GM19043 (cell line): ENCODE results near the gene TLCD3B.
A peak's percentile ranks its signal among the peaks of the same experiment; 100 is the strongest.

Experiments
- ATAC-seq: cut with Tn5 transposase; IDR thresholded peaks from one replicate; pipeline ENCODE4 v1.9.1; 2021; ENCODE audit warnings: low read depth; ENCODE audit not compliant: unreplicated experiment

TLCD3B gene, protein sequence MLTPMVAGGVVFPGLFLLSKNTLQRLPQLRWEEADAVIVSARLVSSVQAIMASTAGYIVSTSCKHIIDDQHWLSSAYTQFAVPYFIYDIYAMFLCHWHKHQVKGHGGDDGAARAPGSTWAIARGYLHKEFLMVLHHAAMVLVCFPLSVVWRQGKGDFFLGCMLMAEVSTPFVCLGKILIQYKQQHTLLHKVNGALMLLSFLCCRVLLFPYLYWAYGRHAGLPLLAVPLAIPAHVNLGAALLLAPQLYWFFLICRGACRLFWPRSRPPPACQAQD

DNA sequence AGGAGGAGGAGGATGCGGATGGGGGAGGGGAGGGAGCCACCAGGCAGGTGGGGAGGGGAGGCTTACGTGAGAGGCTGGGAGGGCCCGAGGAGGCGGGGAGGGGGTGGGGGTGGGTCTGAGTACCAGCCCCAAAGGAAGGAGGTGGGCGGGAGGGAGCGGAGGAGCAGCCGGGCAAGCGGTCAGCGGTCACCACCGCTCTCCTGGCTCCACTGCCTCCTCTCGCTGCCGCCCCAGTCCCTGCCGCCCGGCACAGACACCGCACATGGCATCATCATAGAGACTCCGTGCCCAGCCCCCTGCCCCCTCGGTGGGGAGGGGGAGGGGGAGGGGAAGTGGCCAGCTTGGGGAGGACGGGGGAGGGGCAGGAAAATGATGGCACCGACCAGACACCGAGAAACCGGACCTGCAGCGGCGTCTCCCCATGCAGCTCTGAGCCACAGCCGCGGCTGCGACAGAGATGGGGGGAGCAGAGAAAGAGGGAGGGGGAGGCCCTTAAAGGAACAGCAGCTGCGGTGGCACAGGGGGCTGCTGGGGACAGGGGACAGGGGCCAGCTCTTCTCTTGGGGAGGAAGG is at the start of gene TLCD3B:
Gene TLCD3B, minus strand, starts transcription at position 431 of the 573 bp plus-strand sequence. CDS start 744 bp downstream, outside the sequence.
- no peak for ATAC-seq

DNA sequence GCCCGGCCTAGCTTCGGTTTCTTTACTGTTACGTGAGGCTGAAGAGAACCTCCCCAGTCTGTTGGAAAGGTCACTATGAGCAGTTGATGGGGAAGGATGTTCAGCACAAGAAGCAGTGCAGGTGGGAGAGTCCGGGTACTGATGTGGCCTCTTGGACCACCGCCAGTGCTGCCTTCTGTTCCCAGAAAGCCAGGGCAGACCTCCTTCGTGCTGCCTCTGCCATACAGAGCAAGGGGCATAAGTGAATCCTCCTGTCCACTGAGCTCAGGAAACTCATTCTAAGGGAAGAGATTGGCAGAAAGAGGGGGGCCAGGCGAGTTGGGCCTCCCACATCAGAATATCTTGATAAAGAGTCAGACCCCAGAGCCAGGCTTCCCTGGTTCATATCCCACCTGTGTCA is 48.4 kb upstream of the TLCD3B start:
- no peak for ATAC-seq

DNA sequence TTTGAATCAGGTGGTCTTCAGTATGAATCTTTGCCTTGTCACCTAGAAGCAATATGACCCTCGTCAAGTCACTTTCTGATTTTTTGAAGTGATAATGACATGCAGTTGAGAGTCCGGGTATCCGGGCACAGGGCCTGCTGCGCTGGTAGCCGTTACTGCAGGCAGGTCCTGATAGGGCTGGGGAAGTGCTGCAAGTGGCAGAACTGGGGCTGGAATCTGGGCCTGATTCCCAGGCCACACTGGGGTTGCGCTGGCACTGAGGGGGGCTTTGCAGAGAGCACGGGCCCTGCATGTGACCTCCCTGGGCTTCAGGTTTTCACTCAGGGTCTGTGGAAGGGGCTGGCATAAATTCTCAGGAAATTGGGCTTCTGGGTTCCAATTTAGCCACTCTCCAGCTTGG is 47.7 kb upstream of the TLCD3B start:
- no peak for ATAC-seq

GRCh38 chr16:30077656-30078055 is 46.6 kb upstream of the TLCD3B start:
- no peak for ATAC-seq

DNA sequence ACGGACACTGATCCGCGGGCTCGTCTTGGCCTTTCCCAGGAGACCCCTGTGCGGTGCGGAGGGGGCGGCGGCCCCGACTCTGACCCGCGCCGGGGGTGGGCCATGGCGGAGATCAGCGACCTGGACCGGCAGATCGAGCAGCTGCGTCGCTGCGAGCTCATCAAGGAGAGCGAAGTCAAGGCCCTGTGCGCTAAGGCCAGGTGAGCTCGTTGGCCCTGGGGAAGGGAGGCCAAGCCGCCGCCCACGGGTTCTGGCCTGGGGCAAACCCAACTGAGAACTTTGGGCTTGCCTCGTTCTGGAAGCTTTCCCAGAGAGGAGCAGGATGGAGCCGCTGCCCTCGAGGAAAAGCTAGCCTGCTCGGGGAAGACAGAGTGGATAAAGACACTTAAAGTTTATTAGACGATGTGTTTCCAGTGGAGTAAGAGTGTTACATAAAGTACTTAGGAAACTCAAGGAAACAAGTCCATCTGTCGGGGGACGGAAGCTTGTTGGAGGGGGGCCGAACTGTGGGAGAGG is 45.3 kb upstream of the TLCD3B start:
- no peak for ATAC-seq

- ATAC-seq: no peak
Observed at GRCh38 chr16:30075503-30076275, 44.6 kb upstream of the TLCD3B start, which contains the start of gene PPP4C. PPP4C (plus strand) TSS chr16:30075994; CDS start chr16:30076378, 384 bp downstream.

GRCh38 chr16:30070490-30070889 is 39.4 kb upstream of the TLCD3B start:
- ATAC-seq: no peak

DNA sequence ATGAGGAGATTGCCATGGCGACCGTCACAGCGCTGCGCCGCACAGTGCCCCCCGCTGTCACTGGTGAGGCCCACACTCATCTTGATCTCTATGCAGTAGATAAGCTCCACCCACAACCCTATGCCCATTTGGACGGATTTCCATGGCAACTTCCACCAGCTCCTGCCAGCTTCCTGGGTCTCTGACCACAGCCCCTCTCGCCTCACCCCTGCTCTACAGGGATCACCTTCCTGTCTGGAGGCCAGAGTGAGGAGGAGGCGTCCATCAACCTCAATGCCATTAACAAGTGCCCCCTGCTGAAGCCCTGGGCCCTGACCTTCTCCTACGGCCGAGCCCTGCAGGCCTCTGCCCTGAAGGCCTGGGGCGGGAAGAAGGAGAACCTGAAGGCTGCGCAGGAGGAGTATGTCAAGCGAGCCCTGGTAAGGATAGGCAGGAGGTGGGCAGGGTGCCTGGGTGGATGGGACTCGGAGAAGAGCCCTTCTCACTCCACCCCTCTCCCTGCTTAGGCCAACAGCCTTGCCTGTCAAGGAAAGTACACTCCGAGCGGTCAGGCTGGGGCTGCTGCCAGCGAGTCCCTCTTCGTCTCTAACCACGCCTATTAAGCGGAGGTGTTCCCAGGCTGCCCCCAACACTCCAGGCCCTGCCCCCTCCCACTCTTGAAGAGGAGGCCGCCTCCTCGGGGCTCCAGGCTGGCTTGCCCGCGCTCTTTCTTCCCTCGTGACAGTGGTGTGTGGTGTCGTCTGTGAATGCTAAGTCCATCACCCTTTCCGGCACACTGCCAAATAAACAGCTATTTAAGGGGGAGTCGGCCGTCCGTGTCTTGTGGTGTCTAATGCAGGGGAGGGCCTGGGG is 38.8 kb upstream of the TLCD3B start:
- ATAC-seq: no peak

DNA sequence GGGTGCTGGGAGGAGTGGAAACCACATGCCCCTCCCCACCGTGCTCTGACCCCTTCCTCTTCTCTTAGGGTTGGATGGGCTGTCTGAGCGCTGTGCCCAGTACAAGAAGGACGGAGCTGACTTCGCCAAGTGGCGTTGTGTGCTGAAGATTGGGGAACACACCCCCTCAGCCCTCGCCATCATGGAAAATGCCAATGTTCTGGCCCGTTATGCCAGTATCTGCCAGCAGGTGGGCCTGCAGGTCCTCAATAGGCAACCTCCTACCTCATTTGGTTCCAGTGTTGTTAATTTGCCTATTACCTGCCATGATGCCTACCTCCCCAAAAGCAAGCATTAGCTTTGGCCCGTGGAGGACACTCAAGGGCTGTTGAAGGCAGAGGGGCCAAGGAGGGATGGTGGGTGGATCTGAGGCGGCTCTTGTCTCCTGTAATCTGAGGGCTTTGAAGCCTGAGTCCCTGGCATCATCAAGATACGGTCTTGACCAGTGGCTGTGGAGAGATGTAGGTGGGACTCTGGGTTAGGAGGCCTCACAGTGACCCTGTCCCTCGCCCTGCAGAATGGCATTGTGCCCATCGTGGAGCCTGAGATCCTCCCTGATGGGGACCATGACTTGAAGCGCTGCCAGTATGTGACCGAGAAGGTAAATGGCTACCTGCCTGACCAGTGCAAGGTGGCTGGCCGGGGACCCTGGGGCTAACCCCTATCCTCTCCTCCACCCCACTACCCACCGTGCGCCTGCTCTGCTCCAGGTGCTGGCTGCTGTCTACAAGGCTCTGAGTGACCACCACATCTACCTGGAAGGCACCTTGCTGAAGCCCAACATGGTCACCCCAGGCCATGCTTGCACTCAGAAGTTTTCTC is 37.9 kb upstream of the TLCD3B start:
- ATAC-seq: no peak

DNA sequence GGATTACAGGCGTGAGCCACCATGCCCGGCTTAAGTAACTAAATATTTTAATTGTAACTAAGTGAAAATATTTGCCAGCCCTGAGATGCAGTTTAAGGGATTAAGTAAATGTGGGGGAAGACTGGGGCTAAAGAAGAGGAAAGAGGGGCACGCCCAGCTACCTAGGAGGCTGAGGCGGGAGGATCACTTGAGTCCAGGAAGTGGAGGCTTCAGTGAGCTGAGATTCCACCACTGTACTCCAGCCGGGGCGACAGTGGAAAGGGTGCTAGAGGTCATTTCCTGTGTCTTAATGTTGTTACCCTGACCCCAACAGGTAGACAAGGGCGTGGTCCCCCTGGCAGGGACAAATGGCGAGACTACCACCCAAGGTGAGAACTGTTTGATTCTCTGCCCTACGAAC is 37.3 kb upstream of the TLCD3B start:
- ATAC-seq: no peak

GRCh38 chr16:30067584-30067916 is 36.5 kb upstream of the TLCD3B start:
- ATAC-seq: no peak

DNA sequence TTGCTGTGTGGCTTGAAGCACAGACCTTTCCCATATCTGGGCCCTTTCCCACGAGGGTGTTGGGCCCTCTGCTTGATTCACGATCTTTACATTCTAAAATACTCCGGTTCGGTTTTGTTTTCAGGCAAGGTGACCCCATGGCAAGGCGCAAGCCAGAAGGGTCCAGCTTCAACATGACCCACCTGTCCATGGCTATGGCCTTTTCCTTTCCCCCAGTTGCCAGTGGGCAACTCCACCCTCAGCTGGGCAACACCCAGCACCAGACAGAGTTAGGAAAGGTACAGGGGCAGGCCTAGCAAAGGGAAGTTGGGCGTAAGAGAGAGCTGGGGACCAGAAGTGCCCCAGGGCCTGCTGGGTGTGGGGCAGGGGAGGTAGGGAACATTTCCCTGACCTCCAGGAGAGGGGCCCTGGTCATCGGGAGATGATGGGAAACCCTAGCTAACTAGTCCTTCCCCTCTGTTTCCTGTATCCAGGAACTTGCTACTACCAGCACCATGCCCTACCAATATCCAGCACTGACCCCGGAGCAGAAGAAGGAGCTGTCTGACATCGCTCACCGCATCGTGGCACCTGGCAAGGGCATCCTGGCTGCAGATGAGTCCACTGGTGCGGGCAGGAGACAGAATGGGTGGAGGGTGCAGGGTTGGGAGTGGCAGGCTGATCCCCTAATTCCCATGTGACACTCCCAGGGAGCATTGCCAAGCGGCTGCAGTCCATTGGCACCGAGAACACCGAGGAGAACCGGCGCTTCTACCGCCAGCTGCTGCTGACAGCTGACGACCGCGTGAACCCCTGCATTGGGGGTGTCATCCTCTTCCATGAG is 35.9 kb upstream of the TLCD3B start:
- ATAC-seq: no peak

DNA sequence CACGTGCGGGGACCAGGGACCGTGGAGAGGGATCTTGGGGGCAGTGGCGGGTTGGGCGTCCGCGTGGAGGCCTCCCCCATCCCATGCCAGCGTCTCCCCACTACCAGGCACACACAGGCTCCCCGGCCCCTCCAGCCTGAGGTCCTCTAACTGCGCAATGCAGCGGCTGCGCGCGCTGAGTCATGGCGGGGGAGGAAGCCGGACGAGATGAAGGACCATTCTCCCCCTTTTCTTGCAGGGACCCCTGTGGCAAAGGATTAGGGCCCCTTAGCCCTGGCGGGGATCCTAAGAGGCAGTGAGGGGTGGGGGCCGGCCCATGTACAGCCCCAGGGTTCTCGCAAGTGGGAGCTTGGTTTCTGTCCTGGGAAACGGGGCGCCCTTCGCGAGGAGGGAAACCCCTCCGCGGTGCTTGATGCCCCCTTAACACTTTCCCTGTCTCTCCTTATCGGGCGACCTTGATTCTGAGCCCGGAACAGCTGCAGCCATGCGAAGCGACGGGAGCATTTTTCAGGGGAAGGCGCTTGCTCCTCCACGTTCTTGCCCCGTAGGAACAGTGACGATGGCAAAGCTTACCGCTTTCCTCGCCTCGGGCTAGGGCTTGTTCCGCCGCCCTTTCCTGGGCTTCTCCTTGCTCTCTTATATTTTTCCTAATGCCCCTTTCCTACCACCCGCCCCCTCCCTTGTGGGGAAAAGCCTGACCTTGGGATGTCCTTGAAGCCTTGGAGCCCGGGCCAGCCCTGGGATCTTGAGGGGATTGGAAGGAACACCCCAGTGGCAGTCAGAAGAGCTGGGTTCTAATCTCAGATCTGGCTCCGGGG is 35.1 kb upstream of the TLCD3B start:
- no peak for ATAC-seq

GRCh38 chr16:30065102-30065942 is 34.3 kb upstream of the TLCD3B start, which contains the start of gene ALDOA:
ALDOA (plus strand) TSS chr16:30065760; CDS start chr16:30066898, 1,138 bp downstream.
- peak; percentile 75 for ATAC-seq

DNA sequence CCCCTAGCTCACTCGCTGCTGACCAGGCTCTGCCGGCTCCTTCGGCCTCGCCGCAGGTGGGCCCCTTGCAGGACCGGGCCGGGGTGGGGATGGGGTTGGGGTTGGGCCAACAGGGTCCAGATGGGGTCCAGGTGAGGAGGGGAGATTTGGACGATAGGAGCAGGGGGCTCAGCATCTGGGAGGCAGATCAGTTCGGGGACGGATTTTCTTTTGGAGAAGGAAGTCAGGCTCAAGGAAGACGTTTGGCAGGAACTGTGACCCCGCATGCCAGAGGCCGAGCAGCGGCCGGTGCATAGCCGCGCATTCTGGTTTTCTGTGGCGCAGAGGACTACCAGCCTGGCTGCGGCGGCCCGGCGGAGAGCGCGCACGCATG is 33.6 kb upstream of the TLCD3B start:
- no peak for ATAC-seq

DNA sequence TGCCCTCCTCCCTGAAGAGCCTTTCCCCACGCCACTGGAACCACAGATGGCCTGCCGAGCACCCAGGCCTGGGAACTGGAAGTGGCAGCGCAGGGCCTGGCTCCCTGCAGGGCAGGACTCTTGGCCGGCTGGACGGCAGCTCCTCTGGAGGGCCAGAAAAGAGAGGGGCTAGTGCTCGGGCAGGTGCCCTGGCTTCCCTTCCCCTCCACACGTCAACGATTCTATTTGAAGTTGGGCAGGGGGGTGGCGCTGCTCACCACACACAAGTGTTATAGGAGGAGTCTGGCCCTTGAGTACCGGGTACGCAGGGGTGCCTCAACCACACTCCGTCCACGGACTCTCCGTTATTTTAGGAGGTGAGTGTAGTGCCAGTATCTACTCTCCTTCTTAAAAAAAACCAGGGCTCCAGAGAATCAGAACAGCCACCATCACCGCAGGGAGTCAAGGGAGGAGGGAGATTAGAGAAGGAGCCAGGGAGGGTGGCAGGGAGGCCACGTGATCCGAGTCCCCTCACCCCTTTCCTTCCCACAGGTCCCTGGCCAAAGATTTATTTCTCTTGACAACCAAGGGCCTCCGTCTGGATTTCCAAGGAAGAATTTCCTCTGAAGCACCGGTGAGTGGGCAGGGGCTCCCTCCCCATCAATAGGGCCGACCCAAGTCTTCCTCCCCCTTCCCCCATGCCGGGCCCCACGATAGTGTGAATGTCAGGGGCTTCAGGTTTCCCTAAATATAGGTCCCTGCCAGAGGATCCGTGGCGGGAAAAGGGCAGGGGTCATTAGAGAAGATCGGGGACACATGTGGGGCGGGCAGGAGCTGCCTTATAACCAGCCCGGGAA is 33.0 kb upstream of the TLCD3B start:
- no peak for ATAC-seq
